Smooth muscle cell of the brain vasculature (primary cell): ENCODE results near the gene OPTN.

Experiments used
- DNase-seq: peaks from one replicate; pipeline ENCODE4 v3.0.0-alpha.2; 2012; ENCODE audit warnings: low read depth, low spot score

Gene OPTN

DNA sequence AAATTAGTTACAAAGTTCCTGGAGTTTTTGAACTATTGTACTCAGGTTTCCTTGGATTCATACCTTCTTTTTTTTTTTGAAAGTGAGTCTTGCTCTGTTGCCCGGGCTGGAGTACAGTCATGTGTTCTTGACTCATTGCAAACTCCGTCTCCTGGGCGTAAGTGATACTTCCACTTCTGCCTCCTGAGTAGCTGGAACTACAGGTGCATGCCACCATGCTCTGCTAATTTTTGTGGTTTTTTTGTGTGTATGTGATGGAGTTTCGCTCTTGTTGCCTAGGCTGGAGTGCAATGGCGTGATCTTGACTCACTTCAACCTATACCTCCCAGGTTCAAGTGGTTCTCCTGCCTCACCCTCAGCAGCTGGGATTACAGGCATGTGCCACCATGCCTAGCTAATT lies 83.7 kb downstream of the OPTN start:
- DNase-seq, result no peak

DNA sequence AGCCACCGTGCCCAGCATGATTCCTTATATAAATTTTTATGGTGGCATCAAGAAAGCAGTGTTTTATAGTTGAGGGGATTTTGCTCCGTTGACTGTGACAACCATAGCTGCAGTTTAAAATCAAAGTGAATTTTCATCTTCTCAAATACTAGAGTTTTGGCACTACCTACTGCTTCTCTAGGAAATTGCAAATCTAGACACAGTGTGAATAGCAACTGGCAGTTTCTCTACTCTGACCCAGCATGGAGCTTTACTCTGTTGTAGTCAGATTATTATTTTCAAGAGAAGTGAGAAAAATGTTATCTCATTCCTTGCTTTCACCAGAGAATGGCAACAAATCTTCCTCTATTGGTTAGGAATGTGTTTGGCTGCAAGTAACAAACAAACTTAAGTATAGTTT lies 84.3 kb downstream of the OPTN start:
- no peak for DNase-seq

DNA sequence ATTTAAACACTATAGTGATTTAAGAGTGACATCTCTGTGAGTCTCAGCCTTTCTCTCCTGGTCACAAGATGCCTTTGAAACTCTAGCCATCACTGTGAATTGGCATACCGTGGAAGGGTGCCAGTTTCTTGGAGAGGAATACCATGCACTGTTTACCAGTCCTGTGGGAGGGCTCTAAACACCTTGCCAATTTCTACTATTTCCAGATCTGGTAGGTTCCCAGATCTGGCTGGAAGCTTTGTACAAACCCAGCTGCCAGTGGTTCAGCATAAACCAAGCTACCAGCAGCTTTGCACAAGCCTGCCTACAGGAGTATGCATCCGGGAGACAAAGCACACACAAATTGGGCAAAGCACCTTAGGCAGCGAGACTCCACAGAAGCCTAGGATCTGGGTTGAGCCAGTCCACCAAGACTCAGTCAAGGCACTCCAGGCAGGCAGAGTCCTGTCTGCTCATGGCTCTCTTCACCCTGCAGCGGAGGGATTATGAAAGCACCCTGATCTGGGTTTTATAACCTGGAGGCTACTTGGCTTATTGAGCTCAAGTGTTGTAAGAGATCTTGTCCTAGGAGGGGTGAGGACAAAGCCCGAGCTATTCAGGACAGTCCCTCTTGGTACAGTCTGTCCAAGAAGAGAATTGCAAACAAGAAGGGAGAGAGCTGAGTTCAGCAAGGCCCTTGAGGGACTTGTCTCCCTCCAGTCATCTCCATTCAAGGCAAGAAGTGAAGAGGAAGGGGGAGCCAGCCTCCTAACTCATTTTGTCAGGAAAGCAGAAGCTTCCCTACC lies 85.0 kb downstream of the OPTN start:
- no peak for DNase-seq

DNA sequence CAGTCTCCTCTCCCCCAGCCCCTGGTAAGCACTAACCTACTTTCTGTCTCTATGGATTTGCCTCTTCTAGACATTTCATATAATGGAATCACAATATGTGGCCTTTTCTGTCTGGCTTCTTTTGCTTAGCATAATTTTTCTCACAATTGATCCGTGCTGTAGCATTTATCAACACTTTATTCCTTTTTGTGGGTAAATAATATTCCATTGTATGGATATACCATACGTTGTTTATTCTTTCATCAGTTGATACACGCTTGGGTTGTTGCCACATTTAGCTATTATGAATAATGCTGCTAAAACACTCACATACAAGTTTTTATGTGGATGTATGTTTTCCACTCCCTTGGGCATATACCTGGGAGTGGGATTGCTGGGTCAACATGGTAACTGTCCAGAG lies 87.2 kb downstream of the OPTN start:
- DNase-seq, result no peak
